ENCODE data around the gene FN3K. TPM values are rescaled to one million over a fixed set of nuclear protein-coding genes. Genes with fewer than 3 reads are reported as not detected.

The FN3K gene
- total and polyA plus RNA-seq, 2 of the 13 experiments (the other 11 are each of a cell fraction or from before 2014, with no cell fraction given): 3.5 to 12.2 TPM

DNA sequence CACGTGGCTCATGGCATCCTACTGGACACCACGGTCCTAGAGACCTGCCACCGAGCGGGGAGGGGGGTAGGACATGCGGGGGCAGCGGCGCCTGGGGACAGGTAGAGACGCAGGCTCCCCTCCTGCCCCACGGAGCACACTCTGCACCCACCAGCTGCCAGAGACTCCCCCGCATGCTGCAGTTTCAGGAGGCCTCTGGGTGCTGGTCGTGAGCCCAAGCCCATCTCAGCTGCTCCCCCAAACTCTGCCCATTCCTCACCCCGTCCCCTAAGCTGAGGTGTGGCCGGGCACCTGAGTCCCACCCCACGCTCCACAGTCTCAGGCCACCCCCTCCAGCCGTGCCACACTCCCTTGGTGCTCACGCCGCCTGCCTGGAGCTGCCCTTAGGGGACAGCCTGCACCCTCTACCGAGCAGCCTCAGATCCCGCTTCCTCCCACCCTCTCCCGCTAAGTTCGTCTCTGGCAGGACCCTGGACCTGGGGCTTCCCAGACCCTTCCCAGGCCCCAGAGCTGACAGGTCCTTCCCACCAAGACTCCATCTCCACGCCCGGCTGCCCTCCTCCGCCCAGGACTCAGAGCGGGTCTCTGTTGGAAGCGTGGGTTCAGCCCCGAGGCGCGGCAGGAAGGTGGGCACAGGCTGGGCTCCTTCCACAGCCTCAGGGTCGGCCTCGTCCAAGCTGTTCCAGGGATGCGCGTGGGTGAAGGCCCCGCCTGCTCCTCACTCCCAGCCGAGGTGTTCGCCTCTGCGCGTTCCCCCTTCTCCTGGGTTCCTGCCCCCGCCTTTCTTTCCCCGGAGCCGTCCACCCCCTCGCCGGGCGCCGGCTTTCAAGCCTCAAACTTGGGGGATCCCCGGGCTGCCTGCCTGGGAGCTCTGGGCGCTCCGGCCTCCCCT is 38.3 kb upstream of the FN3K start (continued):
- TF ChIP-seq KDM2A (CRISPR knock-in tag; IDR thresholded peaks at IDR 0.05; ENCODE audit: borderline replicate concordance, low read depth) (0 out of 2 replicates have a peak, but pooled peaks have one; percentile 35), EEA1 (CRISPR knock-in tag; IDR thresholded peaks at IDR 0.05; ENCODE audit: borderline replicate concordance) (no peak), KDM5B (CRISPR knock-in tag; IDR thresholded peaks at IDR 0.05; ENCODE audit: borderline replicate concordance) (peak; percentile 33), ZFP90 (CRISPR knock-in tag; IDR thresholded peaks at IDR 0.05; ENCODE audit: borderline replicate concordance) (0 out of 2 replicates have a peak, but pooled peaks have one; percentile 25), ZNF572 (CRISPR knock-in tag; IDR thresholded peaks at IDR 0.05) (0 out of 2 replicates have a peak, but pooled peaks have one; percentile 39), SP4 (CRISPR knock-in tag; IDR thresholded peaks at IDR 0.05) (peak; percentile 61; the same call in 1 of the 2 replicates), ZBTB38 (CRISPR knock-in tag; IDR thresholded peaks at IDR 0.05) (0 out of 2 replicates have a peak, but pooled peaks have one; percentile 13), TARDBP (CRISPR knock-in tag; IDR thresholded peaks at IDR 0.05) (no peak), HOXA3 (CRISPR knock-in tag; IDR thresholded peaks at IDR 0.05) (0 out of 2 replicates have a peak, but pooled peaks have one; percentile 20), MEIS1 (CRISPR knock-in tag; IDR thresholded peaks at IDR 0.05; ENCODE audit: borderline replicate concordance) (0 out of 2 replicates have a peak, but pooled peaks have one; percentile 22), SIX4 (CRISPR knock-in tag; IDR thresholded peaks at IDR 0.05) (no peak), ZNF737 (CRISPR knock-in tag; IDR thresholded peaks at IDR 0.05; ENCODE audit: borderline replicate concordance) (no peak), TCF7 (IDR thresholded peaks at IDR 0.05; ENCODE audit: low read depth) (no peak), RAD21 (CRISPR knock-in tag; IDR thresholded peaks at IDR 0.05) (no peak), HNRNPL (IDR thresholded peaks at IDR 0.05; ENCODE audit: low read depth, low read length) (peak; percentile 64; the same call in 1 of the 2 replicates)
- TF ChIP-seq, protein P1, sequence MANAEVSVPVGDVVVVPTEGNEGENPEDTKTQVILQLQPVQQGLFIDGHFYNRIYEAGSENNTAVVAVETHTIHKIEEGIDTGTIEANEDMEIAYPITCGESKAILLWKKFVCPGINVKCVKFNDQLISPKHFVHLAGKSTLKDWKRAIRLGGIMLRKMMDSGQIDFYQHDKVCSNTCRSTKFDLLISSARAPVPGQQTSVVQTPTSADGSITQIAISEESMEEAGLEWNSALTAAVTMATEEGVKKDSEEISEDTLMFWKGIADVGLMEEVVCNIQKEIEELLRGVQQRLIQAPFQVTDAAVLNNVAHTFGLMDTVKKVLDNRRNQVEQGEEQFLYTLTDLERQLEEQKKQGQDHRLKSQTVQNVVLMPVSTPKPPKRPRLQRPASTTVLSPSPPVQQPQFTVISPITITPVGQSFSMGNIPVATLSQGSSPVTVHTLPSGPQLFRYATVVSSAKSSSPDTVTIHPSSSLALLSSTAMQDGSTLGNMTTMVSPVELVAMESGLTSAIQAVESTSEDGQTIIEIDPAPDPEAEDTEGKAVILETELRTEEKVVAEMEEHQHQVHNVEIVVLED (CRISPR knock-in tag; IDR thresholded peaks at IDR 0.05; ENCODE audit: borderline replicate concordance): 0 out of 2 replicates have a peak, but pooled peaks have one; percentile 22
- TF ChIP-seq, protein P2, sequence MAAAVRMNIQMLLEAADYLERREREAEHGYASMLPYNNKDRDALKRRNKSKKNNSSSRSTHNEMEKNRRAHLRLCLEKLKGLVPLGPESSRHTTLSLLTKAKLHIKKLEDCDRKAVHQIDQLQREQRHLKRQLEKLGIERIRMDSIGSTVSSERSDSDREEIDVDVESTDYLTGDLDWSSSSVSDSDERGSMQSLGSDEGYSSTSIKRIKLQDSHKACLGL (CRISPR knock-in tag; IDR thresholded peaks at IDR 0.05): 0 out of 2 replicates have a peak, but pooled peaks have one; percentile 16
